ENCODE measurements around the gene MYL2.

Gene MYL2

DNA sequence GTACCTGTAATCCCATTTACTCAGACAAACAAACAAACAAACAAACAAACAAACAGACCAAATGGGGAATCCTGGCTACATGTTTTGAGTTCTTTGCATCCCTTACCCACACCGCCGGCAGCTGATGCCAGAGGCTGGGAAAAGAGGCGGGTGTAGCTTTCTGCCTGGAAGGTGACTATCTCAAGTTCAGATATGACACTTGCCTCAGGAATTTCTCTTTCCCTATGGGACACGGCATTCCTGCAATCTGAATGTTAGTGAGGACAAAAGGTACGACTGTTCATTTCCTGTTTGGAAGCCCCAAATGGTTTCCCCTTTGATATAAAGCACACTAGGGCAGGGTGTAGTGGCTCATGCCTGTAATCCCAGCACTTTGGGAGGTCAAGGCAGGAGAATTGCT, 2.9 kb downstream of the MYL2 start:
- Mint-ChIP-seq H3K9me3 (peaks cover 2% of the 10 kb centered on the region), H3K4me1 (no peaks in the 10 kb centered on the region), H3K27me3 (ENCODE audit: low read depth) (peaks cover 26% of the 10 kb centered on the region), H3K27ac (no peak overlapping the region), H3K4me3 (no peak overlapping the region), H3K36me3 (ENCODE audit: low read depth) (no peaks in the 10 kb centered on the region)
- TF ChIP-seq, protein P1, sequence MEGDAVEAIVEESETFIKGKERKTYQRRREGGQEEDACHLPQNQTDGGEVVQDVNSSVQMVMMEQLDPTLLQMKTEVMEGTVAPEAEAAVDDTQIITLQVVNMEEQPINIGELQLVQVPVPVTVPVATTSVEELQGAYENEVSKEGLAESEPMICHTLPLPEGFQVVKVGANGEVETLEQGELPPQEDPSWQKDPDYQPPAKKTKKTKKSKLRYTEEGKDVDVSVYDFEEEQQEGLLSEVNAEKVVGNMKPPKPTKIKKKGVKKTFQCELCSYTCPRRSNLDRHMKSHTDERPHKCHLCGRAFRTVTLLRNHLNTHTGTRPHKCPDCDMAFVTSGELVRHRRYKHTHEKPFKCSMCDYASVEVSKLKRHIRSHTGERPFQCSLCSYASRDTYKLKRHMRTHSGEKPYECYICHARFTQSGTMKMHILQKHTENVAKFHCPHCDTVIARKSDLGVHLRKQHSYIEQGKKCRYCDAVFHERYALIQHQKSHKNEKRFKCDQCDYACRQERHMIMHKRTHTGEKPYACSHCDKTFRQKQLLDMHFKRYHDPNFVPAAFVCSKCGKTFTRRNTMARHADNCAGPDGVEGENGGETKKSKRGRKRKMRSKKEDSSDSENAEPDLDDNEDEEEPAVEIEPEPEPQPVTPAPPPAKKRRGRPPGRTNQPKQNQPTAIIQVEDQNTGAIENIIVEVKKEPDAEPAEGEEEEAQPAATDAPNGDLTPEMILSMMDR (IDR thresholded peaks at IDR 0.05; ENCODE audit: unreplicated experiment in 3 of 3) = no peak

DNA sequence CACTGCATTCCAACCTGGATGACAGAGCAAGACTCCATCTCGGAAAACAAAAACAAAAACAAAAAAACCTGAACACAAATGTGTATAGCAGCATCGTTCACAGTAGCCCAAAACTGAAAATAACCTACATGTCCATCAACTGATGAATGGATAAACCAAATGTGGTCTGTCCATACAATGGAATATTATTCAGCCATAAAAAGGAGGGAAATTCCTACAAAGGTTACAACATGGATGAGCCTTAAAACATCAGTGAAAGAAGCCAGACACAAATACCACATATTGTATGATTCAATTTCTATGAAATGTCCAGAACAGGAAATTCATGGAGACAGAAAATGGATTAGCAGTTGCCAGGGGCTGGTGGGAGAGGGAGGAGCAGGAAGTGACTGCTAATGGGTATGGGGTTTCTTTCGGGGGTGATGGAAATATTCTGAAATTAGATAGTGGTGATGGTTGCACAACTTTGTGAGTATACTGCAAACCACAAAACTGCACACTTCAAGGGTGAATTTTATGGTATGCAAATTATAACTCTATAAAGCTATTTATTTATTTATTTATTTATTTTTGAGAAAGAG, 4.0 kb downstream of the MYL2 start:
- H3K4me1 Mint-ChIP-seq = no peaks in the 10 kb centered on the region
- no peak overlapping the region for H3K4me3 Mint-ChIP-seq
- H3K27me3 Mint-ChIP-seq (ENCODE audit: low read depth) = peaks cover 25% of the 10 kb centered on the region
- peaks cover 2% of the 10 kb centered on the region for H3K9me3 Mint-ChIP-seq
- no peaks in the 10 kb centered on the region for H3K36me3 Mint-ChIP-seq (ENCODE audit: low read depth)
- TF ChIP-seq, protein P1 (IDR thresholded peaks at IDR 0.05; ENCODE audit: unreplicated experiment in 3 of 3) = no peak
- H3K27ac Mint-ChIP-seq = no peak overlapping the region

DNA sequence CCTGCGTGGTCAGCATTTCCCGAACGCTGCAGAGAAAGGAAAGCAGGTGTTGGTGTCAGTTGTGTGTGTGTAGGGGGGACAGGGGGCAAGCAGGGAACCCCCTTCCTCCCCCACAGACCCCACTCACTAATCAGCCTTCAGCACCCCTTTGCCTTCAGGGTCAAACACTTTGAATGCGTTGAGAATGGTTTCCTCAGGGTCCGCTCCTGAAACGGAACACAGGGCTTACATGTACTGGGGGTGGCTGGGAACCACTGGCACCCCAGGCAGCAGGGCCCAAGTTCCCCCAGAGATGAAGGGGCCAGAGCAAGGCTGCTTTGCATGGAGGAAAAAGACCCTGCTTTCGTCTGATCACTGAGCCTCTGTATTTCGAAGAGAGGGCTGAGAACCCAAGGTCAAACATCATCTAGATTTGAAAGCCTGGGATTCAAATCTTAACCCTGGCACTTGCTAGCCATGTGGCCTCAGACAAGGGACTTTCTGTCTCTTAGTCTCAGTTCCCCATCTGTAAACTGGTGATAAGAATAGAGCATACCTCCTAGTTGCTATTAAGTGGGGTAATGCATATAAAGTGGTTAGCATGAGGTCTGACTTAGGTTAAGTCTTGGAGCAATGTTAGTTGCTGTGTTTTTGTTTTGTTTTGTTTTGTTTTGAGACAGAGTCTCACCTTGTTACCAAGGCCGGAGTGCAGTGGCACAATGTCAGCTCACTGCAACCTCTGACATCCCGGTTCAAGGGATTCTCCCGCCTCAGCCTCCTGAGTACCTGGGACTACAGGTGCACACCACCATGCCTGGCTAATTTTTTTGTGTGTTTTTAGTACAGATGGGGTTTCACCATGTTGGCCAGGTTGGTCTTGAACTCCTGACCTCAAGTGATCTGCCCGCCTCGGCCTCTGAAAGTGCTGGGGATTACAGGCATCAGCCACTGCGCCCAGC, 7.0 kb downstream of the MYL2 start:
- TF ChIP-seq, protein P1 (IDR thresholded peaks at IDR 0.05; ENCODE audit: unreplicated experiment in 3 of 3) = no peak
- Mint-ChIP-seq H3K36me3 (ENCODE audit: low read depth) (no peaks in the 10 kb centered on the region), H3K9me3 (peaks cover 2% of the 10 kb centered on the region), H3K4me1 (no peaks in the 10 kb centered on the region), H3K27me3 (ENCODE audit: low read depth) (peaks cover 12% of the 10 kb centered on the region), H3K4me3 (no peak overlapping the region), H3K27ac (no peak overlapping the region)

DNA sequence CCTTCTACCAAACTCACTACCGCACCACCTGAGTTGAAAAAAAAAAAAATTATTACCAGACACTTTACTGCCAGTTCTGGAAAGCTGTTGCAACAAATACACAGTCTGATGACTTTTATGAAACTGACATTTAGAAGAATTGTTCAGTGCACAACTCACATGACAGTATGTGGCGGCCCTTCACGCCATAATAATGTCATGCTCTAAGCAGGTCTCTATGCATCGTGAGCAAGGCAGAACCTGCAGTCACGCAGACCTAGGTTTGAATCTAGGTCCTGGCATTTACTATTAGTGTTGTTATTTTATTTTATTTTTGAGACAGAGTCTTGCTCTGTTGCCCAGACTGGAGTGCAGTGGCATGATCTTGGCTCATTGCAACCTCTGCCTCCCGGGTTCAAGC, 8.1 kb downstream of the MYL2 start:
- H3K36me3 Mint-ChIP-seq (ENCODE audit: low read depth) = no peaks in the 10 kb centered on the region
- H3K27ac Mint-ChIP-seq = no peak overlapping the region
- TF ChIP-seq, protein P1 (IDR thresholded peaks at IDR 0.05; ENCODE audit: unreplicated experiment in 3 of 3) = no peak
- no peaks in the 10 kb centered on the region for H3K4me1 Mint-ChIP-seq
- H3K9me3 Mint-ChIP-seq = peaks cover 2% of the 10 kb centered on the region
- no peak overlapping the region for H3K4me3 Mint-ChIP-seq
- H3K27me3 Mint-ChIP-seq (ENCODE audit: low read depth) = peaks cover 8% of the 10 kb centered on the region

DNA sequence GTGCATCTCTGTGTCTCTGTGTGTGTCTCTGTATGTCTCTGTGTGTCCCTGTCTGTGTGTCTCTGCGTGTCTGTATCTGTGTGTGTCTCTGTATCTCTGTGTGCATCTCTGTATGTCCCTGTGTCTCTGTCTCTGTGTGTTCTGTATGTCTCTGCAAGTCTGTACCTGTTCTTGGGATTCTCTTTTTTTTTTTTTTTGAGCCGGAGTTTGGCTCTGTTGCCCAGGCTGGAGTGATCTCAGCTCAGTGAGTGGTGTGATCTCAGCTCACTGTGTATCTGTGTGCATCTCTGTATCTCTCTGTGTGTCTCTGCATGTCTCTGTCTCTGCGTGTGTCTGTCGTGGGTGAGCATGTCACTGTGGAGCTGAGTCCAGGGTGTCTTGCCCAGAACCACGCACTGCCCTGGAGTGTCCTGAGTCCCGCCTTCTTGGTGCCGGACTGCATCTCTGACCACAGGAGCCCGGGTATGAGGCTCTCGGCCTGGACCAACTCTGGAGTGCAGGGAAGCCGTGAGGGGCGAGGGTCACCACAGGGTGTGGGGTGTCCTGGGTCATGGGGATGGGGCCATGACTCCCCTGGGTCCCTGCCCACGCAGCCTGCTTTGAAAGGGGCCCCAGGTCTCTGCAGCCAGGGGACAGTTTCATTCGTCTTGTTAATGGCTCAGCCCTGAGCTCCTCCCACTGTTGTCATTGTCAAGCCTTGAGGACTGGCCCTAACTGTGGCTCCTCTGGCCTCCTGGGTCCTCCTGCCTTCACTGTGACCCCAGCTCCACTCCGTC, 11.8 kb downstream of the MYL2 start:
- peaks cover 8% of the 10 kb centered on the region for H3K27me3 Mint-ChIP-seq (ENCODE audit: low read depth)
- TF ChIP-seq, protein P1 (IDR thresholded peaks at IDR 0.05; ENCODE audit: unreplicated experiment in 3 of 3) = no peak
- H3K4me3 Mint-ChIP-seq = no peak overlapping the region
- no peaks in the 10 kb centered on the region for H3K36me3 Mint-ChIP-seq (ENCODE audit: low read depth)
- H3K4me1 Mint-ChIP-seq = no peaks in the 10 kb centered on the region
- H3K9me3 Mint-ChIP-seq = peaks cover under 1% of the 10 kb centered on the region
- no peak overlapping the region for H3K27ac Mint-ChIP-seq
